GM19328 (cell line): Measurements from ENCODE around the gene MAP4K2.

Experiments used
- ATAC-seq: cut with Tn5 transposase; IDR thresholded peaks from one replicate; pipeline ENCODE4 v1.9.1; 2021; ENCODE audit warnings: mild to moderate bottlenecking, moderate library complexity; ENCODE audit not compliant: unreplicated experiment

Gene MAP4K2

DNA sequence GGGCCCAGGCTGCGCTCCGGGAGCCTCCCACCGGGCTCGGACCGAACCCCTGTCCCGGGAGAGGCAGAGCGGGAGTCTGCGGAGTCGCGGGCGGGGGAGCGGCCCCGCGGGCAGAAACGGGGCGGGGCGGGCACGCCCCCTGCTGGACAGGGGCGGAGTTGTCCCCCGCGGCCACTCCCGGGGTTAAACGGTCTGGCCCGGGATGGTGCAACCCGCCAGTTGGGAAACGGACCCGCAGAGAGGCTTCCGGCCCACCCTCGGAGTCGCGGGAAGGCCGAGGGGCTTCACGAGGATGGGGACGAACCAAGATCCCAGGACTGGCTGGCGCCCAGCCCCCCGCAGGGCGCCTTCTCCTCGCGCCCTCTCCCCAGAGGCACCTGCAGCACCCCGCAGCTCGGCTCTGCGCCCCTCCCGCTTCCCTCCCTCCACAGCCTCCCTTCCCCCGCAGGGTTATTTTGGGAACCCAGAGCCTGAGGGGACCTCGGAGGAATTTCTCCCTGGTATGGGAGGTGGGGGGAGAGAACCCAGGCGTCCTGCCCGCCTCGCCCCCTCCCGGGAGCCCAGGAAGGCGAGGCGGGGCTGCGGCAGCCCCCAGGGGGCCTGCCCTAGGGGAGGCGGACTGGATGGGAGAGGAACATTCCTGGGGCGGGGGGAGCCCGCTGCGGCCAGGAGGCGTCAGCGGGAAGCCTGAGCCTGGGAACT is 60.0 kb downstream of the MAP4K2 start:
- ATAC-seq = no peak

DNA sequence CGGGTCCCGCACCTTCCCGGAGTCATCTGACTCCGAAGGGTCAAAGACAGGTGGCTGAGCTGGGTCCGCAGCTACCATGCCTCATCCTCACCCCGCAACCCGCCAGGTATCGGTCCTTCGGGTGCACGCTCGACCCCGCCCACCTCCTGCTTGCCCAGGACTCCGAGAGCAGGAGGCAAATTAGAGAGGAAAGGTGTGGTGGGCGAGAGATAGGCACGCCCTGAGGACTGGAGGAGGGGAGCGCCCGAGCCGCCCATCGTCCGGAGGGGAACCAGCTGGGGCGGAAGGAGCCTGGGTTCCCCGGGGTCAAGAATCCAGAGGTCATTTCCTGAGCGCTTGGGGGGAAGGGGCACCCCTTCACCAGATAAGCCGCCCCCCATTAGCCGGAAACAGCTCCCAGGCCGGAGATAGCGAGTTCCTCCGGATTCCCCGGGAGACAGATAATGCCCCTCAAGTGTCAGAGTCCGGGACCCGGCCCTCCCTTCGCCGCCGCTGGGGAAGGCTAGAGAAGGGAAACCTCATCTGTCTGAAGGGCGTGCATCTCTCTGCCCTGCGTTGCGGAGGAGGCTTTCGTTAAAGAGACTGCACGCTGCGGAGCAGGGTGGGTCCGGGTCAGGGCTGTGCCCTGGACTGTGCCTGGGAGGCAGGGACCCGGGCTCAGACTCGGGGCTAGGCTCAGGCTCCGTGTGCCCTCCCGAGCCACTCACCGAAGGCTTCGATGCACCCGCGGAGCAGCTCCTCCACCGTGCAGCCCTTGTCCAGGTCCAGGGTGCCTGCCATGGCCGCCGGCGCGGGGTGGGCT is 60.7 kb downstream of the MAP4K2 start:
- ATAC-seq = no peak

DNA sequence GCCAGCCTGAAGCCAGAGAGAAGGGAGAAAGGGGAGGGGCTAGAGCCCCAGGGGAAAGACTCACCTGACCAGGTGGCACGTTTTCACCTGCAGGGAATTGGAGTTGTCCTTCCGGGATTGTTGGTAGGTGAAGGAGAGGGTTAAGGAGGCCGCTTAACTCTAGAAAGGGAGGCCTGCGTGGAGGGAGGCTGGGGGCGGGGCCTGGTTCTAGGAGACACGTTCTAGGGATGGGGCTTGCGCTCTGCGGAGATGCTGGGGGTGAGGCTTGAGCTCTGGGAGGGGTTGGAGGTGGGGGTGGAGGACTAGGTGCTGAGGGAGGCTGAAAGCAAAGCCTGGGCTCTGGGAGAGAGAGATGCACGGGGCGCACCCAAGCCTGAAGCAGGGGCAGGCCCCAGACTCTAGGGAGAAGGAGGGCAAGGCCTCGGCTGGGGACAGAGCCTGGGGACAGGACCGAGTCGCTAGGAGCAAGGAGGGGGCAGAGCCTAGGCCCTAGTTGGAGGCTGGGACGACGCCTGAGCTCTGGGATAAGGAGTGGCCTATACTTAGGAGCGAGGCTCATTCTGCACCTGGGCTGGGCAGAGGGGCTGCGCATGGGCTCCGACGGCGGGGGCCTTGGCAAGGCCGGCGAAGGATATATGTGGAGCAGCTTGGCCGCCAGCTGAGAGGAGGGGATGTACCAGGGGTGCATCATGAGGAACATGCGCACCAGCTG is 61.5 kb downstream of the MAP4K2 start:
- no peak for ATAC-seq

DNA sequence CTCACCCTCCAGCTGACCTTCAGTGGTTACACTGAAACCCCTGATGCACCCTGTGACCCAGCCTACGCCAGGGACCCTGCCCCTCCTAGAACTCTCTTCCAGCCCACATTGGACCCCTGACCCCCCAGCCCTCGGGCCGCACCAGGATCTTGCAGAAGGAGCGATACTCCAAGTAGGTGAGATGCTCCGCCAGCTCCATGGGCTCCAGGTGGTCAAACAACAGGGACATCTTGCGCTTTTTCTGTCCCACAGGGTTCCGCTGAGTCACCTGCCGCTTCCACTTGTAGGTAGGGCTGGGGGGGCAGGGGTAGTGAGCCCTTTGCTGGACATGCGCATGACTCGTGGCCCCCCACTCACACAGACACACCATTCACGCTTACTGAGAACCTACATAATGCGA is 63.1 kb downstream of the MAP4K2 start:
- ATAC-seq = no peak

GRCh38 chr11:64736654-64737053 is 66.4 kb downstream of the MAP4K2 start:
- ATAC-seq = no peak

DNA sequence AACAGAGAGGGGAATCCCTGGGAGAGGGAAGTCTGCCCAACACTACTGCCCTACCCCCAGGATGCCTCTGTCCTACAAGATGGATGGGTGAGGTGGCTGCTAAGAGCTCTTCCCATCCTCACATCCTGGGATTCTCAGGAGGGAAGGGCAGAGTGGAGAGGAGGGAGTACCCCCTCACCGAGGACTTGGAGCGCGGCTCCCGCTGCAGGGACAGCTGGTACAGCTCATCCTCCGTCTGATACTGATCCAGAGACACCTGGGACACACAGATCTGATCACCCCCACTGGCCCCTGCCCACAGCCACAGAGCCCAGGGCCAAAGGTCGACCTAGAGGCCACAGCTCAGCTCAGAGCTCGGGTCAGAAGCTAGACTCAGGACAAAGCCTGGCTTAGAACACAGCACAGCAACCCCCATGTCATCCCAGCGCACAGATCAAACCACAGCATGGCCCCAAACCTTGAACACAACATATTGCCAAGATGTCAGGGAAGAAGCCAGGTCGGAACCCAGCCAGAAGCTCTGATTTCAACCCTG is 67.2 kb downstream of the MAP4K2 start:
- no peak for ATAC-seq
